Chondrocyte (in vitro differentiated cells): Measurements from ENCODE around the gene PPM1H. TPM values are rescaled to one million over a fixed set of nuclear protein-coding genes. Genes with fewer than 3 reads are reported as not detected.

ENCODE experiments used
- DNase-seq: peaks from one replicate; pipeline ENCODE4 v3.0.0; 2021; ENCODE audit warnings: mixed read lengths, low spot score
- H3K27ac Mint-ChIP-seq: one replicate; pipeline ENCODE4 v1.8.0; 2021; ENCODE audit warnings: mild to moderate bottlenecking, moderate library complexity, mixed read lengths; ENCODE audit not compliant: unreplicated experiment
- H3K27me3 Mint-ChIP-seq: 2 replicates; pipeline ENCODE4 v1.8.0; 2021; ENCODE audit warnings: low read depth, mixed read lengths
- H3K36me3 Mint-ChIP-seq: 2 replicates; pipeline ENCODE4 v1.8.0; 2021; ENCODE audit warnings: low read depth, mixed read lengths
- H3K4me1 Mint-ChIP-seq: 2 replicates; pipeline ENCODE4 v1.8.0; 2021; ENCODE audit warnings: low read depth, mild to moderate bottlenecking, mixed read lengths
- H3K4me3 Mint-ChIP-seq: one replicate; pipeline ENCODE4 v1.8.0; 2021; ENCODE audit warnings: mild to moderate bottlenecking, moderate library complexity, mixed read lengths; ENCODE audit not compliant: unreplicated experiment
- H3K9me3 Mint-ChIP-seq: 2 replicates; pipeline ENCODE4 v1.8.0; 2021; ENCODE audit warnings: low read depth, mixed read lengths
- total RNA-seq: library from RNA; stranded (reverse); gene quantifications from 3 replicates; pipeline ENCODE4 v1.2.1, GENCODE V29; 2021
- TF ChIP-seq, protein P1 (sequence below): fragments of 200-600 bp; sonication (generic); IDR thresholded peaks from 2 replicates; pipeline ENCODE4 v1.5.0; 2021; ENCODE audit warnings: antibody characterized with exemption, mild to moderate bottlenecking, moderate library complexity

Gene PPM1H
- total RNA-seq, 1 donor from 2014 or later: 34.3 TPM

DNA sequence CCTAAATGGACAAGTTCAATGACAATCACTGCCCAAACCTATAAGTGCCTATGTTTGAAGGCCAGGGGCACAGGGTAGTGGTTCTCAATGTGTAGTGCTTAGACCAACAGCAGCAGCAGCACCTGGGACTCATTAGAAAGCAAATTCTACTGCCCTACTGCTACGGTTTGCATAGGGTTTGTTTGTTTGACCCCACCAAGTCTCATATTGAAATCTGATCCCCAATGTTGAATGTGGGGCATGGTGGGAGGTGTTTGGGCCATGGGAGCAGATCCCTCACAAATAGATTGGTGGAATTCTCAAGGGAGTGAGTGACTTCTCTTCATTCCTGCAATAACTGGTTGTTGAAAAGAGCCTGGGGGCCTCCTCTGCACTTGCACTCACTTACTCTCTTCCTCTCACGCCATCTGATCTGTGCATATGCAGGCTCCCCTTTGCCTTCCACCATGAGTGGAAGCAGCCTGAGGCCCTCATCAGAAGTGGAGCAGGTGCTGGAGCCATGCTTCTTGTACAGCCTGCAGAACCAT is 39.5 kb downstream of the PPM1H start:
- Mint-ChIP-seq H3K27ac (no peak overlapping the region), H3K4me3 (no peak overlapping the region), H3K27me3 (no peaks in the 10 kb centered on the region), H3K36me3 (no peaks in the 10 kb centered on the region), H3K4me1 (peaks cover 57% of the 10 kb centered on the region), H3K9me3 (peaks cover 2% of the 10 kb centered on the region)
- no peak for DNase-seq
- TF ChIP-seq, protein P1, sequence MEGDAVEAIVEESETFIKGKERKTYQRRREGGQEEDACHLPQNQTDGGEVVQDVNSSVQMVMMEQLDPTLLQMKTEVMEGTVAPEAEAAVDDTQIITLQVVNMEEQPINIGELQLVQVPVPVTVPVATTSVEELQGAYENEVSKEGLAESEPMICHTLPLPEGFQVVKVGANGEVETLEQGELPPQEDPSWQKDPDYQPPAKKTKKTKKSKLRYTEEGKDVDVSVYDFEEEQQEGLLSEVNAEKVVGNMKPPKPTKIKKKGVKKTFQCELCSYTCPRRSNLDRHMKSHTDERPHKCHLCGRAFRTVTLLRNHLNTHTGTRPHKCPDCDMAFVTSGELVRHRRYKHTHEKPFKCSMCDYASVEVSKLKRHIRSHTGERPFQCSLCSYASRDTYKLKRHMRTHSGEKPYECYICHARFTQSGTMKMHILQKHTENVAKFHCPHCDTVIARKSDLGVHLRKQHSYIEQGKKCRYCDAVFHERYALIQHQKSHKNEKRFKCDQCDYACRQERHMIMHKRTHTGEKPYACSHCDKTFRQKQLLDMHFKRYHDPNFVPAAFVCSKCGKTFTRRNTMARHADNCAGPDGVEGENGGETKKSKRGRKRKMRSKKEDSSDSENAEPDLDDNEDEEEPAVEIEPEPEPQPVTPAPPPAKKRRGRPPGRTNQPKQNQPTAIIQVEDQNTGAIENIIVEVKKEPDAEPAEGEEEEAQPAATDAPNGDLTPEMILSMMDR: no peak

DNA sequence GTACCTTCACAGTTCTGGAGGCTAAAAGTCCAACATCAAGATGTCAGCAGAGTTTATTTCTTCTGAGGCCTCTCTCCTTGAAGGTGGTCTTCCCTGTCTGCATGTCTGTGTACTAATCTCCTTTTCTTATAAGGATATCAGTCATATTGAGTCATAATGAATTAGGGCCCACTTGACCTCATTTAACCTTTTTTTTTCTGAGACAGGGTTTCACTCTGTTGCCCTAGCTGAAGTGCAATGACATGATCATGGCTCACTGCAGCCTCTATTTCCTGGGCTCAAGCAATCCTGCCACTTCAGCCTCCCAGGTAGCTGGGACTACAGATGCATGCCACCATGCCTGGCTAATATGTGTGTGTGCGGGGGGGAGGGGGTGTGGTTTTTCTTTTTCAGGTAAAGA is 41.7 kb downstream of the PPM1H start:
- no peak overlapping the region for H3K4me3 Mint-ChIP-seq

DNA sequence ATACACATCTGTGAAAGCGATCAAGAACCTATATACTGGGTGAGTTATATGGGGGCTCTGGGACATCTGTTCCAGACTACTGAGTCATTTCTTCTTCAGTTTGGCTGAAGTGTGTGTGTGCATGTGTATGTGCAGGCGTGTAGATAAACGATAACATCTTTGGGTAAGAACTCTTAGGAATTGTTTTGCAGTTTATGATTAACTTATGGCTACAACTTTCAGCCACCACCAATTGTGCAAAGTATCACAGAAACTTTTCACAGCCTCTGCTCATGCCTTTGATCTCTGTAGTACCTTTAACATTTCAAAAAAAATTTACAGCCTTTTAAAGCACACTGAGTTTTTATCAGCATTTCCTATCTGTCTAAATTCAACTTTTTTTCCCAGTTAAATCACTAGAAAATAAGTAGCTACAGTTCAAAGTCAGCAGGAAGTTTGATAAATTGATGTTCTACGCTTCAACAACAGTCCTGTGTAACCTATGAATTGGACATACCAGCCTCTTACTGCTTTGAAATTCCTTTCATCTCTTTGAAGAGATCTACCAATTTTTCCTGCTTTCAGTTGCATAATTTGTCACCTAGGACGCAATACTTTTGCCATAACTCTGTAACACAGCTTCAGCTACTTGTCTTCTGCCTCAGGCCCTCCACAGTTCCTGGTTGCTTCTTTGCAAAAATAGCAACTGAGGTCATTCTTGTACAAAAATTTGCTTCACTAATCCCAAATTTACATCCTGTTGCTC is 43.0 kb downstream of the PPM1H start:
- no peak for DNase-seq
- no peaks in the 10 kb centered on the region for H3K27me3 Mint-ChIP-seq
- peak overlapping the region; percentile 84 for H3K27ac Mint-ChIP-seq
- peaks cover 3% of the 10 kb centered on the region for H3K36me3 Mint-ChIP-seq
- H3K9me3 Mint-ChIP-seq: peaks cover 2% of the 10 kb centered on the region
- H3K4me1 Mint-ChIP-seq: peaks cover 35% of the 10 kb centered on the region
- TF ChIP-seq, protein P1: no peak
- H3K4me3 Mint-ChIP-seq: no peak overlapping the region

More for the DNA sequence above, 41.7 kb downstream of the PPM1H start:
- TF ChIP-seq, protein P1: no peak
- no peaks in the 10 kb centered on the region for H3K36me3 Mint-ChIP-seq
- H3K9me3 Mint-ChIP-seq: peaks cover 2% of the 10 kb centered on the region
- H3K27ac Mint-ChIP-seq: no peak overlapping the region
- H3K4me1 Mint-ChIP-seq: peaks cover 39% of the 10 kb centered on the region
- no peaks in the 10 kb centered on the region for H3K27me3 Mint-ChIP-seq
- DNase-seq: no peak

DNA sequence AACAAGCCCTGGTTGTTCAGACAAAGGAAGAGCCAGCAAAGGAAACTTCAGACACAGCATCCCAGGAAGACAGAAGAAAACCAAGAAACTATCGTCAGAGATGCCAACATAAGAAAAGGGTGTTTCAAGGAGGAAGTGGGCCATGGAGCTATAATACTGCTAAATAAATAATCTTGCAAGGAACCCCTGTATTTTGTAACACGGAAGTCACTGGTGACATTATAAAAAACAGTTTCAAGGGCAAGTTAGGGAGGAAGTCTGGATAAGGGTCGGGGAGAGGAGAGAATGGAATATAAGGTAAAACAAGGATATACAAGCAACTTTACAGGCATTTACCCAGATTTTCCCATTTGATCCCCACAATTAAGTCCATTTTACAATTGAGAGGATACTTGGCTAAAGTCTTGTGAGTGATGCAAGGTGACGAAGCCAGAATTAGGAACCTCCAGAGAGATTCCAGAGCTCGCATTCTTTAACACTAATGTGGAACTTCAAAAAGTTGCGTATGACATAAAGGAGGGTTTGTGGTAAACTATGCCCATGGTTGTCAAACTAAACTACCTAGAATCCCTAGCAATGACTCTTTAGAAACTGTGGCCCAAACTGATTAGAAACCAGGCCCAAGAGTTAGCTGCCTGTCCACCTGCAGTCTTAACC is 46.4 kb downstream of the PPM1H start:
- no peak for DNase-seq
- TF ChIP-seq, protein P1: no peak
- no peak overlapping the region for H3K27ac Mint-ChIP-seq
- H3K27me3 Mint-ChIP-seq: no peaks in the 10 kb centered on the region
- peaks cover 44% of the 10 kb centered on the region for H3K4me1 Mint-ChIP-seq
- H3K4me3 Mint-ChIP-seq: no peak overlapping the region
- H3K36me3 Mint-ChIP-seq: peaks cover 5% of the 10 kb centered on the region
- H3K9me3 Mint-ChIP-seq: no peaks in the 10 kb centered on the region

DNA sequence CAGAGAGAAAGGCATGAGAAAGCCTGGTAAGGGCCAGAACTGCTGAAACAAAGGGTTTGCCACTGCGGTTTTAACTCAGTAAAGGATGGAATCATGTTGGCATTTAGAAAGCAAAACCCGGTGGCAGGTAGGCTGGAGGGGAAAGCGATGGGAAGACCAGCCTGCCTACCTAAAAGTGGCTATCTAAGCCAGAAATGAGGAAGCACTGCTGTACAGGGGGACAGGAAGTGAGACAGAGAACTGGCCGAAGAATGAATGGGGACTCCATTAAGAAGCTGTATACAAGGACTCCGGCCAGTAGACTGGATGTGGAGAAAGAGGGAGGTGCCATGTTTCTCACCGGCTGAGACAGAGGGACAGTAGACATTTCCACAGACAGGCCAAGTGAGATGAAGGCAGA is 48.2 kb downstream of the PPM1H start:
- H3K27ac Mint-ChIP-seq: peak overlapping the region; percentile 11
- no peaks in the 10 kb centered on the region for H3K9me3 Mint-ChIP-seq
- TF ChIP-seq, protein P1: no peak
- H3K36me3 Mint-ChIP-seq: peaks cover 5% of the 10 kb centered on the region
- peaks cover 36% of the 10 kb centered on the region for H3K4me1 Mint-ChIP-seq
- no peak overlapping the region for H3K4me3 Mint-ChIP-seq
- DNase-seq: no peak
- H3K27me3 Mint-ChIP-seq: no peaks in the 10 kb centered on the region
